ENCODE data around the gene APBA1.

The APBA1 gene

DNA sequence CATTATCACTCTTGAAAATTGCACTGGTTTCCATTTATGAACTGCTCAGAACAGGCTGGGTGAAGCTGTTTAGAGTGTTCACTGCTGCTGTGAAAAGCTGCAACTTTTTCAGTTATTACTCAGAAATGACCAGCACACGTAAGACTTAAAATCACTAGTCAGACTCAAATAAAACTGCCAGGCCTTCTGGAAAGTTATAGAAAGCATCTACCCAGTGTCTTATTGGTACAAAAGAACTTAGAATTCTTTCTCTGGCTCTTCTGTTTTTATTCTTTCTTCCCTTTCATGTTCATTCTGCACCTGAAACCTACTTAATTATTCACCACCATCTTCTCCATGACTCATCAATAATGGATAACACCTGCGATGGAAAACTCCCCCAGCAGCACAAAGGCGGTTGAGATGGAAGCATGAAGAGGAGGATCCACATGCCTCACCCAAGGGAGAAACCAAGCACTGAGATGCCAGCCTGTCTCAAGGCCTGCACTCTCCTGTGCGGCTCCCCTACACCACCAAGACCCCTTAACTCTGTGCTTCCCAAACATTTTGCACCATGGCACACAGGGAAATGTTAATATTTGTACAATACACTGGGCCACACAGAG, 175.2 kb downstream of the APBA1 start:
- no peaks in the 10 kb centered on the region for H3F3A ChIP-seq (ENCODE audit: insufficient read depth)
- no peaks in the 10 kb centered on the region for H3K9me2 ChIP-seq (replicated peaks; ENCODE audit: insufficient read depth, low read length)
- no peak overlapping the region for H3K4me3 ChIP-seq (ENCODE audit: insufficient read depth, low read length, poor library complexity, severe bottlenecking)
- H3K9ac ChIP-seq (ENCODE audit: low read length), result no peak overlapping the region
- H3K27me3 ChIP-seq (ENCODE audit: low read length), result no peaks in the 10 kb centered on the region
- H3K27ac ChIP-seq (ENCODE audit: low read depth, low read length), result no peak overlapping the region
- H2AFZ ChIP-seq (ENCODE audit: low read depth, low read length, severe bottlenecking), result no peak overlapping the region
- H3K4me2 ChIP-seq (ENCODE audit: low read depth, low read length, poor library complexity, severe bottlenecking), result no peak overlapping the region
- TF ChIP-seq CTCF (IDR thresholded peaks at IDR 0.05; ENCODE audit: insufficient read depth, low read length, poor library complexity, severe bottlenecking) (no peak), EZH2phosphoT487 (conservative IDR thresholded peaks at IDR 0.05; ENCODE audit: low read length) (no peak)
- no peaks in the 10 kb centered on the region for H3K79me2 ChIP-seq (ENCODE audit: insufficient read depth, low read length)
- no peaks in the 10 kb centered on the region for H3K9me3 ChIP-seq (ENCODE audit: insufficient read depth, low read length)
- H3K36me3 ChIP-seq (ENCODE audit: low read length), result no peaks in the 10 kb centered on the region
- no peaks in the 10 kb centered on the region for H4K20me1 ChIP-seq (ENCODE audit: low read depth, low read length)

GRCh38 chr9:69495296-69495695, 176.9 kb downstream of the APBA1 start:
- no peaks in the 10 kb centered on the region for H3K36me3 ChIP-seq (ENCODE audit: low read length)
- no peak overlapping the region for H3K4me3 ChIP-seq (ENCODE audit: insufficient read depth, low read length, poor library complexity, severe bottlenecking)
- H3K9me3 ChIP-seq (ENCODE audit: insufficient read depth, low read length), result no peaks in the 10 kb centered on the region
- no peak overlapping the region for H3K27ac ChIP-seq (ENCODE audit: low read depth, low read length)
- H3K9ac ChIP-seq (ENCODE audit: low read length), result no peak overlapping the region
- no peak overlapping the region for H2AFZ ChIP-seq (ENCODE audit: low read depth, low read length, severe bottlenecking)
- no peak overlapping the region for H3K4me2 ChIP-seq (ENCODE audit: low read depth, low read length, poor library complexity, severe bottlenecking)
- no peaks in the 10 kb centered on the region for H4K20me1 ChIP-seq (ENCODE audit: low read depth, low read length)
- no peak for TF ChIP-seq EZH2phosphoT487 (conservative IDR thresholded peaks at IDR 0.05; ENCODE audit: low read length)
- TF ChIP-seq CTCF (IDR thresholded peaks at IDR 0.05; ENCODE audit: insufficient read depth, low read length, poor library complexity, severe bottlenecking), result no peak
- no peaks in the 10 kb centered on the region for H3F3A ChIP-seq (ENCODE audit: insufficient read depth)
- H3K9me2 ChIP-seq (replicated peaks; ENCODE audit: insufficient read depth, low read length), result no peaks in the 10 kb centered on the region
- H3K79me2 ChIP-seq (ENCODE audit: insufficient read depth, low read length), result no peaks in the 10 kb centered on the region
- H3K27me3 ChIP-seq (ENCODE audit: low read length), result no peaks in the 10 kb centered on the region

- Histone ChIP-seq H3K27ac (ENCODE audit: low read depth, low read length) (no peak overlapping the region), H3K79me2 (ENCODE audit: insufficient read depth, low read length) (no peaks in the 10 kb centered on the region), H3K4me2 (ENCODE audit: low read depth, low read length, poor library complexity, severe bottlenecking) (no peak overlapping the region), H3K4me3 (ENCODE audit: insufficient read depth, low read length, poor library complexity, severe bottlenecking) (no peak overlapping the region), H3K9me3 (ENCODE audit: insufficient read depth, low read length) (no peaks in the 10 kb centered on the region), H3K36me3 (ENCODE audit: low read length) (no peaks in the 10 kb centered on the region), H3K27me3 (ENCODE audit: low read length) (no peaks in the 10 kb centered on the region), H3F3A (ENCODE audit: insufficient read depth) (no peaks in the 10 kb centered on the region), H3K9ac (ENCODE audit: low read length) (no peak overlapping the region), H2AFZ (ENCODE audit: low read depth, low read length, severe bottlenecking) (no peak overlapping the region), H3K9me2 (replicated peaks; ENCODE audit: insufficient read depth, low read length) (no peaks in the 10 kb centered on the region), H4K20me1 (ENCODE audit: low read depth, low read length) (no peaks in the 10 kb centered on the region)
- TF ChIP-seq EZH2phosphoT487 (conservative IDR thresholded peaks at IDR 0.05; ENCODE audit: low read length) (no peak), CTCF (IDR thresholded peaks at IDR 0.05; ENCODE audit: insufficient read depth, low read length, poor library complexity, severe bottlenecking) (no peak)
Measured at GRCh38 chr9:69494763-69495162, 177.4 kb downstream of the APBA1 start.

All from SU-DHL-6 (cell line).